ENCODE results near the gene BRSK1. TPM values are rescaled to one million over a fixed set of nuclear protein-coding genes. Genes with fewer than 3 reads are reported as not detected.

Gene BRSK1
- total and polyA plus RNA-seq, 2 of the 13 experiments (the other 11 are each of a cell fraction or from before 2014, with no cell fraction given) = 0.18 to 1.2 TPM

- TF ChIP-seq ZNF646 (CRISPR knock-in tag; IDR thresholded peaks at IDR 0.05) (0 out of 2 replicates have a peak, but pooled peaks have one; percentile 26), PRMT3 (CRISPR knock-in tag; IDR thresholded peaks at IDR 0.05; ENCODE audit: borderline replicate concordance, low read depth) (no peak), SP2 (CRISPR knock-in tag; IDR thresholded peaks at IDR 0.05) (peak; percentile 71), ETS1 (CRISPR knock-in tag; IDR thresholded peaks at IDR 0.05) (no peak), HES4 (CRISPR knock-in tag; IDR thresholded peaks at IDR 0.05; ENCODE audit: borderline replicate concordance) (no peak), NFKB2 (CRISPR knock-in tag; IDR thresholded peaks at IDR 0.05; ENCODE audit: borderline replicate concordance) (no peak)
These were observed 3.8 kb upstream of the BRSK1 start, which contains the start of gene HSPBP1 (continued) for GRCh38 chr19:55279770-55280643.
